GM12872 (cell line): ENCODE measurements around the gene CLDN24.

Source experiments
- TF ChIP-seq, protein P1 (sequence below): IDR thresholded peaks from 3 replicates; pipeline ENCODE4 v1.5.1; 2011; ENCODE audit warnings: low read depth, mild to moderate bottlenecking, low read length, moderate library complexity; ENCODE audit not compliant: insufficient read depth

The CLDN24 gene

GRCh38 chr4:183352546-183352945 lies 30.3 kb upstream of the CLDN24 start:
- TF ChIP-seq, protein P1, sequence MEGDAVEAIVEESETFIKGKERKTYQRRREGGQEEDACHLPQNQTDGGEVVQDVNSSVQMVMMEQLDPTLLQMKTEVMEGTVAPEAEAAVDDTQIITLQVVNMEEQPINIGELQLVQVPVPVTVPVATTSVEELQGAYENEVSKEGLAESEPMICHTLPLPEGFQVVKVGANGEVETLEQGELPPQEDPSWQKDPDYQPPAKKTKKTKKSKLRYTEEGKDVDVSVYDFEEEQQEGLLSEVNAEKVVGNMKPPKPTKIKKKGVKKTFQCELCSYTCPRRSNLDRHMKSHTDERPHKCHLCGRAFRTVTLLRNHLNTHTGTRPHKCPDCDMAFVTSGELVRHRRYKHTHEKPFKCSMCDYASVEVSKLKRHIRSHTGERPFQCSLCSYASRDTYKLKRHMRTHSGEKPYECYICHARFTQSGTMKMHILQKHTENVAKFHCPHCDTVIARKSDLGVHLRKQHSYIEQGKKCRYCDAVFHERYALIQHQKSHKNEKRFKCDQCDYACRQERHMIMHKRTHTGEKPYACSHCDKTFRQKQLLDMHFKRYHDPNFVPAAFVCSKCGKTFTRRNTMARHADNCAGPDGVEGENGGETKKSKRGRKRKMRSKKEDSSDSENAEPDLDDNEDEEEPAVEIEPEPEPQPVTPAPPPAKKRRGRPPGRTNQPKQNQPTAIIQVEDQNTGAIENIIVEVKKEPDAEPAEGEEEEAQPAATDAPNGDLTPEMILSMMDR, result no peak

- TF ChIP-seq, protein P1, result no peak
These were observed 28.3 kb upstream of the CLDN24 start for GRCh38 chr4:183350317-183351071.

DNA sequence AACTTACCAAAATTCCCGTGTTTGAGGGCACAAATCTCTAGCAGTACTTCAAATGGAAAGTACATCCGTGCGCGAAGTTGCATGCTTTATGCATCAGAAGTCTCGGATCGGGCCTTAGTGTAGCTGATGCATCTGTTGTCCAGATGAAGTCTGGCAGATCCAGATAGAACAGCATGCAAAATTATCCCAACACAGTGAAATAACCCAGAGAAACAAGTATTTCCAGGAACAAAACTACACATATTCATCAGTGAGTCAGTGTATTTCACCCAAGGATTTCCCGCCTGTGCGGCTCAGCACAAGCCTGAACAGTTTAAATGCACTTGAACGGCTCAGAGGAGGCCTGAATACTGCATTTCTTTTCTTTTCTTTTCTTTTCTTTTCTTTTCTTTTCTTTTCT lies 27.4 kb upstream of the CLDN24 start:
- TF ChIP-seq, protein P1, result no peak

DNA sequence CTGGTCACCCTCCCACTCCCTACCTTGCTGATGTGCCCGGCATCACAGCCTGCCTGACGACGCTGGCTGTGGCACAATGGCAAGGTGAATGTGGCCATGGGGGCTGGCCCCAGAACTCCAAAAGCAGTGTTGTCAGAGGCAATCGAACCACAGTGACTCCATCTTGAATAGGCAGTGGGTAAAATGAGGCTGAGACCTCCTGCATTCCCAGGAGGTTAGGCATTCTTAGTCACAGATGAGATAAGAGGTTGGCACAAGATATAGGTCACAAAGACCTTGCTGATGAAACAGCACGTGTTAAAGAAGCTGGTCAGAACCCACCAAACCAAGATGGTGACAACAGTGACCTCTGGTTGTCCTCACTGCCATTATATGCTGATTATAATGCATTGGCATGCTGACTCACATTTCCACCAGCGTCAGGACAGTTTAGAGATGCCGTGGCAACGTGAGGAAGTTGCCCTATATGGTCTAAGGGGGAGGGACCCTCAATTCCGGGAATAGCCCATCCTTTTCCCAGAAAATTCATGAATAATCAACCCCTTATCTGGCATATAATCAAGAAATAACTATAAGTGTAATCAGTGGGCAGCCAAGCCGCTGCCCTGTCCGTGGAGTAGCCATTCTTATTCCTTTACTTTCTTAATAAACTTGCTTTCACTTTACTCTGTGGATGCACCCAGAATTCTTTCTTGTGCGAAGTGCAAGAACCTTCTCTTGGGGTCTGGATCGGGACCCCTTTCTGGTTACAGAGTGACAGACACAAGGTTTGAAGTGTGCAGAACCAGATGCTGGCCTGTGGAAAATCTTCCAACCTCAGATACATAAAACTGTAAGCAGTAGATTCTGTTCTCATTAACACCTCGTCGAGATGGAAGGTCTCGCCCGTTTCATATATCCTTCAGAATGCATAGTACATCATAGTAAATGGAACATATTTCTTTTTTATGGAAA lies 26.8 kb upstream of the CLDN24 start:
- TF ChIP-seq, protein P1, result no peak

GRCh38 chr4:183348136-183348535 lies 25.9 kb upstream of the CLDN24 start:
- TF ChIP-seq, protein P1, result no peak

DNA sequence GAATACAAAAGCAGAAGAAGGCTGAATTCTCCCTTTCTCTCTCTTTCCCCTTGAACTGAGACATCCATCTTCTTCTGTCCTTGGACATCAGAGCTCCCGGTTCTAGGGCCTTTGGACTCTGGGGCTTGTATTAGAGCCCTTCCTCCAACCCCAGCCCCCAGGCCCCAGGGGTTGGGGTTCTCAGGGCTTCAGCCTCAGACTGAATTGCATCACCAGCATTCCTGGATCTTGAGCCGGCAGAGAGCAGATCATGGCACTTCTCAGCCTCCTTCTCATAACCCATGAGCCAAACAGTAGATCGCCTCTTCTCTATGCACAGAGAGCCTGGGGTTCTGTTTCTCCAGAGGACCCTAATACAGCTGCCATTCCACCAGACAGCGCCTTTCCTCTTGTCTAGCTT lies 25.3 kb upstream of the CLDN24 start:
- TF ChIP-seq, protein P1, result no peak

- TF ChIP-seq, protein P1, result no peak
These were observed 24.9 kb upstream of the CLDN24 start for GRCh38 chr4:183347146-183347545.
